HG03159 (cell line): ENCODE results near the gene PDZRN3.

ENCODE experiments used
- ATAC-seq: cut with Tn5 transposase; IDR thresholded peaks from one replicate; pipeline ENCODE4 v1.9.1; 2021; ENCODE audit warnings: mild to moderate bottlenecking, moderate library complexity; ENCODE audit not compliant: unreplicated experiment

The PDZRN3 gene

GRCh38 chr3:73624821-73625665 is at the start of gene PDZRN3:
PDZRN3 (minus strand) TSS chr3:73624941.
- no peak for ATAC-seq

GRCh38 chr3:73674280-73674679 is 49.5 kb upstream of the PDZRN3 start:
- no peak for ATAC-seq

GRCh38 chr3:73669260-73669659 is 44.5 kb upstream of the PDZRN3 start:
- ATAC-seq, result no peak

GRCh38 chr3:73668391-73668790 is 43.6 kb upstream of the PDZRN3 start:
- ATAC-seq, result no peak

GRCh38 chr3:73667889-73668288 is 43.1 kb upstream of the PDZRN3 start:
- no peak for ATAC-seq

- no peak for ATAC-seq
Observed at GRCh38 chr3:73665286-73665685, 40.5 kb upstream of the PDZRN3 start.

- no peak for ATAC-seq
Observed at GRCh38 chr3:73664389-73664788, 39.6 kb upstream of the PDZRN3 start.

GRCh38 chr3:73663495-73663894 is 38.8 kb upstream of the PDZRN3 start:
- ATAC-seq, result no peak

- no peak for ATAC-seq
Observed at GRCh38 chr3:73661265-73661664, 36.5 kb upstream of the PDZRN3 start.

GRCh38 chr3:73658227-73658626 is 33.5 kb upstream of the PDZRN3 start:
- no peak for ATAC-seq

- no peak for ATAC-seq
Observed at GRCh38 chr3:73657186-73657585, 32.4 kb upstream of the PDZRN3 start.

- ATAC-seq, result no peak
Observed at GRCh38 chr3:73656241-73656890, 31.6 kb upstream of the PDZRN3 start.

GRCh38 chr3:73655197-73655596 is 30.5 kb upstream of the PDZRN3 start:
- ATAC-seq, result no peak

- ATAC-seq, result no peak
Observed at GRCh38 chr3:73653877-73654276, 29.1 kb upstream of the PDZRN3 start.

- no peak for ATAC-seq
Observed at GRCh38 chr3:73653351-73653750, 28.6 kb upstream of the PDZRN3 start.

- ATAC-seq, result no peak
Observed at GRCh38 chr3:73652896-73653295, 28.2 kb upstream of the PDZRN3 start.

- no peak for ATAC-seq
Observed at GRCh38 chr3:73637042-73637441, 12.3 kb upstream of the PDZRN3 start.

- ATAC-seq, result no peak
Observed at GRCh38 chr3:73635254-73635653, 10.5 kb upstream of the PDZRN3 start.

GRCh38 chr3:73633916-73634344 is 9.2 kb upstream of the PDZRN3 start:
- ATAC-seq, result no peak

GRCh38 chr3:73633453-73633852 is 8.7 kb upstream of the PDZRN3 start:
- no peak for ATAC-seq

GRCh38 chr3:73626106-73626505 is 1.4 kb upstream of the PDZRN3 start:
- ATAC-seq, result no peak
